Activated CD8-positive, alpha-beta memory T cell treated with anti-CD3 and anti-CD28 coated beads, Interleukin-2, amount 10 ng/mL, durations not matched to agents 7 days and 5 days (primary cell): ENCODE data around the gene CDS2. TPM values are rescaled to one million over a fixed set of nuclear protein-coding genes. Genes with fewer than 3 reads are reported as not detected.

Source experiments
- ATAC-seq: fragments of 150-1000 bp; cut with Tn5 transposase; one replicate; pipeline ENCODE4 v1.10.0; 2021; ENCODE audit warnings: moderate library complexity
- CTCF ChIA-PET: fragments of 350-600 bp; sonication (Branson Sonifier 250); formaldehyde crosslinking; loops from one replicate; lab custom pipeline; 2021; ENCODE audit warnings: antibody characterized with exemption; lab: Charles Lee
- DNase-seq: peaks from one replicate; pipeline ENCODE4 v3.0.0-alpha.2; 2020
- H3K27ac Mint-ChIP-seq: one replicate; pipeline ENCODE4 v1.8.0; 2021; ENCODE audit warnings: mild to moderate bottlenecking, mixed read lengths
- H3K27me3 Mint-ChIP-seq: one replicate; pipeline ENCODE4 v1.8.0; 2021; ENCODE audit warnings: mixed read lengths
- H3K36me3 Mint-ChIP-seq: one replicate; pipeline ENCODE4 v1.8.0; 2021; ENCODE audit warnings: mild to moderate bottlenecking, mixed read lengths
- H3K4me1 Mint-ChIP-seq: one replicate; pipeline ENCODE4 v1.8.0; 2021; ENCODE audit warnings: mixed read lengths
- H3K4me3 Mint-ChIP-seq: one replicate; pipeline ENCODE4 v1.8.0; 2021; ENCODE audit warnings: mild to moderate bottlenecking, moderate library complexity, mixed read lengths
- H3K9me3 Mint-ChIP-seq: one replicate; pipeline ENCODE4 v1.8.0; 2022; ENCODE audit warnings: low read depth, mixed read lengths
- total RNA-seq, 2 experiments: library from RNA; stranded (reverse); gene quantifications; one replicate each; pipeline ENCODE4 v1.2.3, GENCODE V29; 2021

Gene CDS2
- total RNA-seq, 2 experiments from 2014 or later = 62.2 to 63.5 TPM

GRCh38 chr20:5161536-5162164 is 34.8 kb downstream of the CDS2 start:
- H3K27me3 Mint-ChIP-seq = no peaks in the 10 kb centered on the region
- DNase-seq (no peak), ATAC-seq (no peak)
- H3K9me3 Mint-ChIP-seq = no peaks in the 10 kb centered on the region
- H3K36me3 Mint-ChIP-seq = peaks cover 3% of the 10 kb centered on the region
- H3K27ac Mint-ChIP-seq = no peak overlapping the region
- peaks cover 30% of the 10 kb centered on the region for H3K4me1 Mint-ChIP-seq
- CTCF ChIA-PET = no interaction called here
- no peak overlapping the region for H3K4me3 Mint-ChIP-seq

GRCh38 chr20:5164645-5165625 is 38.1 kb downstream of the CDS2 start:
- Mint-ChIP-seq H3K27me3 (no peaks in the 10 kb centered on the region), H3K4me3 (no peak overlapping the region), H3K9me3 (no peaks in the 10 kb centered on the region), H3K27ac (no peak overlapping the region), H3K4me1 (peaks cover 47% of the 10 kb centered on the region), H3K36me3 (peaks cover 3% of the 10 kb centered on the region)
- DNase-seq (no peak), ATAC-seq (no peak)
- CTCF ChIA-PET = no interaction called here

- no peak for ATAC-seq
- Mint-ChIP-seq H3K4me3 (no peak overlapping the region), H3K4me1 (peaks cover 51% of the 10 kb centered on the region), H3K27me3 (no peaks in the 10 kb centered on the region), H3K36me3 (peaks cover 2% of the 10 kb centered on the region), H3K27ac (peak overlapping the region; percentile 64), H3K9me3 (no peaks in the 10 kb centered on the region)
- CTCF ChIA-PET = interaction anchor here (1.1 to 1.4 kb wide), 2 partner anchors 23 to 42 kb away, joined by 4 to 5 read pairs; partner anchors contain the start of gene CDS2
- DNase-seq = no peak
Measured at GRCh38 chr20:5168651-5169396, 42.0 kb downstream of the CDS2 start.

- no peak for DNase-seq
- Mint-ChIP-seq H3K9me3 (no peaks in the 10 kb centered on the region), H3K27me3 (no peaks in the 10 kb centered on the region), H3K36me3 (peaks cover 5% of the 10 kb centered on the region), H3K27ac (no peak overlapping the region), H3K4me1 (peaks cover 57% of the 10 kb centered on the region), H3K4me3 (no peak overlapping the region)
- CTCF ChIA-PET = interaction anchor here (0.6 to 1.4 kb wide), 4 partner anchors 22 to 44 kb away, joined by 3 to 5 read pairs (median 4); partner anchors contain the start of gene CDS2
- ATAC-seq = no peak
Measured at GRCh38 chr20:5170341-5170740, 43.5 kb downstream of the CDS2 start.

GRCh38 chr20:5171064-5171789 is 44.4 kb downstream of the CDS2 start:
- H3K27me3 Mint-ChIP-seq = no peaks in the 10 kb centered on the region
- CTCF ChIA-PET = interaction anchor here (1.2 kb wide), 1 partner anchor 21 kb away, joined by 3 read pairs; no protein-coding TSS in a partner anchor
- no peaks in the 10 kb centered on the region for H3K9me3 Mint-ChIP-seq
- ATAC-seq = no peak
- H3K27ac Mint-ChIP-seq = no peak overlapping the region
- no peak for DNase-seq
- H3K4me3 Mint-ChIP-seq = no peak overlapping the region
- peaks cover 5% of the 10 kb centered on the region for H3K36me3 Mint-ChIP-seq
- H3K4me1 Mint-ChIP-seq = peaks cover 50% of the 10 kb centered on the region

- CTCF ChIA-PET = interaction anchor here (1.2 kb wide), 1 partner anchor 21 kb away, joined by 3 read pairs; no protein-coding TSS in a partner anchor
- ATAC-seq (no peak), DNase-seq (no peak)
- Mint-ChIP-seq H3K4me3 (no peak overlapping the region), H3K4me1 (peaks cover 45% of the 10 kb centered on the region), H3K27ac (no peak overlapping the region), H3K27me3 (no peaks in the 10 kb centered on the region), H3K9me3 (no peaks in the 10 kb centered on the region), H3K36me3 (peaks cover 11% of the 10 kb centered on the region)
Measured at GRCh38 chr20:5171790-5172164, 45.0 kb downstream of the CDS2 start.

GRCh38 chr20:5172167-5172601 is 45.4 kb downstream of the CDS2 start:
- peaks cover 42% of the 10 kb centered on the region for H3K4me1 Mint-ChIP-seq
- H3K4me3 Mint-ChIP-seq = no peak overlapping the region
- no peaks in the 10 kb centered on the region for H3K27me3 Mint-ChIP-seq
- ATAC-seq (no peak), DNase-seq (no peak)
- H3K36me3 Mint-ChIP-seq = peaks cover 13% of the 10 kb centered on the region
- CTCF ChIA-PET = no interaction called here
- H3K27ac Mint-ChIP-seq = no peak overlapping the region
- H3K9me3 Mint-ChIP-seq = no peaks in the 10 kb centered on the region

GRCh38 chr20:5172903-5173463 is 46.2 kb downstream of the CDS2 start:
- Mint-ChIP-seq H3K4me3 (no peak overlapping the region), H3K27ac (peak overlapping the region; percentile 72)

GRCh38 chr20:5173751-5174150 is 46.9 kb downstream of the CDS2 start:
- CTCF ChIA-PET = interaction anchor here (0.9 to 1.5 kb wide), 2 partner anchors 18 to 31 kb away, joined by 4 to 5 read pairs; no protein-coding TSS in a partner anchor
- Mint-ChIP-seq H3K36me3 (peaks cover 17% of the 10 kb centered on the region), H3K9me3 (no peaks in the 10 kb centered on the region), H3K4me1 (peaks cover 34% of the 10 kb centered on the region), H3K27ac (peak overlapping the region; percentile 72), H3K4me3 (no peak overlapping the region), H3K27me3 (no peaks in the 10 kb centered on the region)
- DNase-seq (no peak), ATAC-seq (no peak)

More at GRCh38 chr20:5172903-5173463, 46.2 kb downstream of the CDS2 start:
- H3K9me3 Mint-ChIP-seq = no peaks in the 10 kb centered on the region
- H3K4me1 Mint-ChIP-seq = peaks cover 39% of the 10 kb centered on the region
- ATAC-seq (no peak), DNase-seq (no peak)
- H3K36me3 Mint-ChIP-seq = peaks cover 14% of the 10 kb centered on the region
- H3K27me3 Mint-ChIP-seq = no peaks in the 10 kb centered on the region
- CTCF ChIA-PET = interaction anchor here (0.6 kb wide), 1 partner anchor 28 kb away, joined by 3 read pairs; no protein-coding TSS in a partner anchor

- H3K27ac Mint-ChIP-seq = no peak overlapping the region
- peaks cover 19% of the 10 kb centered on the region for H3K36me3 Mint-ChIP-seq
- H3K9me3 Mint-ChIP-seq = no peaks in the 10 kb centered on the region
Measured at GRCh38 chr20:5177071-5177470, 50.3 kb downstream of the CDS2 start.

GRCh38 chr20:5178046-5178445 is 51.2 kb downstream of the CDS2 start:
- peaks cover 13% of the 10 kb centered on the region for H3K4me1 Mint-ChIP-seq
- ATAC-seq (no peak), DNase-seq (no peak)
- H3K27ac Mint-ChIP-seq = no peak overlapping the region
- CTCF ChIA-PET = interaction anchor here (0.8 to 1.3 kb wide), 3 partner anchors 9 to 27 kb away, joined by 3 to 5 read pairs (median 3); no protein-coding TSS in a partner anchor
- H3K9me3 Mint-ChIP-seq = no peaks in the 10 kb centered on the region
- peaks cover 25% of the 10 kb centered on the region for H3K36me3 Mint-ChIP-seq
- no peaks in the 10 kb centered on the region for H3K27me3 Mint-ChIP-seq
- no peak overlapping the region for H3K4me3 Mint-ChIP-seq

More at GRCh38 chr20:5177071-5177470, 50.3 kb downstream of the CDS2 start:
- CTCF ChIA-PET = interaction anchor here (1.3 kb wide), 1 partner anchor 10 kb away, joined by 3 read pairs; no protein-coding TSS in a partner anchor
- no peak overlapping the region for H3K4me3 Mint-ChIP-seq
- H3K4me1 Mint-ChIP-seq = peaks cover 18% of the 10 kb centered on the region
- no peak for ATAC-seq
- no peaks in the 10 kb centered on the region for H3K27me3 Mint-ChIP-seq
- no peak for DNase-seq

GRCh38 chr20:5180421-5180820 is 53.6 kb downstream of the CDS2 start:
- H3K36me3 Mint-ChIP-seq = peaks cover 22% of the 10 kb centered on the region
- H3K27ac Mint-ChIP-seq = no peak overlapping the region
- ATAC-seq (no peak), DNase-seq (no peak)
- no peak overlapping the region for H3K4me3 Mint-ChIP-seq
- no peaks in the 10 kb centered on the region for H3K27me3 Mint-ChIP-seq
- H3K4me1 Mint-ChIP-seq = no peaks in the 10 kb centered on the region
- H3K9me3 Mint-ChIP-seq = no peaks in the 10 kb centered on the region
- CTCF ChIA-PET = interaction anchor here (0.8 to 1.4 kb wide), 2 partner anchors 12 to 54 kb away, joined by 4 to 5 read pairs; partner anchors contain the start of gene CDS2
